Natural killer cell (primary cell): ENCODE results near the gene LPAR3. TPM values are rescaled to one million over a fixed set of nuclear protein-coding genes. Genes with fewer than 3 reads are reported as not detected.

ENCODE experiments used
- ATAC-seq, 3 donors: fragments of 150-1000 bp in 2 of 3; fragments of 200-7000 bp in 1 of 3; cut with Tn5 transposase; 1 replicate in 1 of 3; 2 replicates in 2 of 3; pipeline ENCODE4 v1.10.0; 2021; ENCODE audit warnings: mild to moderate bottlenecking in 2 of 3, moderate library complexity in 2 of 3
- DNase-seq, 2 donors: peaks; one replicate each; pipeline versions ENCODE4 v3.0.0 to v3.0.0-alpha.2; 2013 to 2021; ENCODE audit warnings: mixed read lengths in 1 of 2
- H3K27ac ChIP-seq: one replicate; pipeline ENCODE4 v1.5.1; 2013; ENCODE audit warnings: mild to moderate bottlenecking, low read length
- H3K27me3 ChIP-seq: one replicate; pipeline ENCODE4 v1.6.1; 2013; ENCODE audit warnings: low read length; ENCODE audit not compliant: control insufficient read depth, insufficient read depth
- H3K36me3 ChIP-seq: one replicate; pipeline ENCODE4 v1.6.1; 2013; ENCODE audit warnings: low read length; ENCODE audit not compliant: control insufficient read depth, insufficient read depth
- H3K4me1 ChIP-seq: one replicate; pipeline ENCODE4 v1.6.1; 2013; ENCODE audit warnings: low read length; ENCODE audit not compliant: control insufficient read depth, insufficient read depth
- H3K4me3 ChIP-seq: one replicate; pipeline ENCODE4 v1.5.1; 2013; ENCODE audit warnings: low read length
- H3K9me3 ChIP-seq: one replicate; pipeline ENCODE4 v1.6.1; 2013; ENCODE audit warnings: low read length; ENCODE audit not compliant: control insufficient read depth, insufficient read depth
- H3K27ac Mint-ChIP-seq, 2 donors: one replicate each; pipeline ENCODE4 v1.8.0; 2022; ENCODE audit warnings: mild to moderate bottlenecking in 2 of 2, mixed read lengths in 2 of 2, moderate library complexity in 1 of 2
- H3K27me3 Mint-ChIP-seq, 2 donors: one replicate each; pipeline ENCODE4 v1.8.0; 2022; ENCODE audit warnings: low read depth in 2 of 2, mixed read lengths in 2 of 2
- H3K36me3 Mint-ChIP-seq: one replicate; pipeline ENCODE4 v1.8.0; 2022; ENCODE audit warnings: mixed read lengths
- H3K4me1 Mint-ChIP-seq, 2 donors: one replicate each; pipeline ENCODE4 v1.8.0; 2022; ENCODE audit warnings: mixed read lengths in 2 of 2
- H3K4me3 Mint-ChIP-seq: one replicate; pipeline ENCODE4 v1.8.0; 2022; ENCODE audit warnings: mild to moderate bottlenecking, moderate library complexity, mixed read lengths
- H3K9me3 Mint-ChIP-seq, 2 donors: one replicate each; pipeline ENCODE4 v1.8.0; 2022; ENCODE audit warnings: mixed read lengths in 2 of 2
- CTCF ChIP-seq: fragments of 200-600 bp; IDR thresholded peaks from one replicate; pipeline ENCODE4 v1.8.0; 2022; ENCODE audit warnings: antibody characterized with exemption
- WGBS: methylation state at CpG from one replicate; pipeline ENCODE4 v1.1.7; 2013; ENCODE audit warnings: missing lambda C conversion rate; ENCODE audit not compliant: insufficient coverage; 5-methylcytosine and 5-hydroxymethylcytosine counted together
- intact Hi-C: fragments of 100-400 bp; cut with micrococcal nuclease; formaldehyde crosslinking; loops from one replicate; pipeline ENCODE4 v1.14.2; 2022
- total RNA-seq, 4 donors: library from RNA; stranded (reverse); fragments of 120-200 nt in 1 of 4; gene quantifications; one replicate each; pipeline versions ENCODE4 v1.2.3 to v1.2.4, GENCODE V29; 2013 to 2022

The LPAR3 gene
- total RNA-seq, 3 donors from 2014 or later (not counting 1 experiment from before 2014, with no cell fraction given) = 0.48 to 0.64 TPM; not detected in 1

- Mint-ChIP-seq H3K4me3 (no peak overlapping the region), H3K4me1 (peaks cover 0 to 4% of the 10 kb centered on the region in 2 donors), H3K36me3 (no peaks in the 10 kb centered on the region), H3K27ac (no peak overlapping the region), H3K9me3 (no peaks in the 10 kb centered on the region), H3K27me3 (peaks cover 27 to 31% of the 10 kb centered on the region in 2 donors)
- H3K9me3 ChIP-seq = no peaks in the 10 kb centered on the region
- H3K4me1 ChIP-seq = peaks cover 12% of the 10 kb centered on the region
- intact Hi-C loops = no loop called here
- no peak for DNase-seq
- no peak overlapping the region for H3K27ac ChIP-seq
- no peak for TF ChIP-seq CTCF
- no peaks in the 10 kb centered on the region for H3K36me3 ChIP-seq
- no peak overlapping the region for H3K4me3 ChIP-seq
- ATAC-seq = no peak
- peaks cover 12% of the 10 kb centered on the region for H3K27me3 ChIP-seq
These were observed 4.3 kb downstream of the LPAR3 start for GRCh38 chr1:84888753-84889152.

GRCh38 chr1:84887261-84887934 is 5.6 kb downstream of the LPAR3 start:
- peaks cover 23% of the 10 kb centered on the region in 2 donors for H3K27me3 Mint-ChIP-seq
- no peak overlapping the region for H3K27ac Mint-ChIP-seq
- 97% methylated on average over 3 of the region's 4 CpGs for WGBS
- ATAC-seq (no peak), DNase-seq (no peak)
- no peak overlapping the region for H3K4me3 Mint-ChIP-seq
- Histone ChIP-seq H3K4me1 (peaks cover 2% of the 10 kb centered on the region), H3K27ac (no peak overlapping the region), H3K36me3 (no peaks in the 10 kb centered on the region), H3K4me3 (no peak overlapping the region), H3K9me3 (no peaks in the 10 kb centered on the region), H3K27me3 (peaks cover 2% of the 10 kb centered on the region)
- TF ChIP-seq CTCF = no peak
- no peaks in the 10 kb centered on the region for H3K36me3 Mint-ChIP-seq
- intact Hi-C loops = no loop called here
- H3K4me1 Mint-ChIP-seq = peaks cover 0 to 4% of the 10 kb centered on the region in 2 donors
- H3K9me3 Mint-ChIP-seq = no peaks in the 10 kb centered on the region

GRCh38 chr1:84885469-84885868 is 7.5 kb downstream of the LPAR3 start:
- H3K27ac ChIP-seq = no peak overlapping the region
- H3K4me1 Mint-ChIP-seq = peaks cover 0 to 4% of the 10 kb centered on the region in 2 donors
- peaks cover 8 to 14% of the 10 kb centered on the region in 2 donors for H3K27me3 Mint-ChIP-seq
- H3K4me3 Mint-ChIP-seq = no peak overlapping the region
- H3K36me3 Mint-ChIP-seq = no peaks in the 10 kb centered on the region
- intact Hi-C loops = no loop called here
- 73% methylated on average over 2 of the region's 2 CpGs for WGBS
- H3K4me3 ChIP-seq = no peak overlapping the region
- H3K9me3 ChIP-seq = no peaks in the 10 kb centered on the region
- DNase-seq (no peak), ATAC-seq (no peak)
- no peak for TF ChIP-seq CTCF
- H3K4me1 ChIP-seq = no peaks in the 10 kb centered on the region
- no peaks in the 10 kb centered on the region for H3K9me3 Mint-ChIP-seq
- H3K36me3 ChIP-seq = no peaks in the 10 kb centered on the region
- no peak overlapping the region for H3K27ac Mint-ChIP-seq
- no peaks in the 10 kb centered on the region for H3K27me3 ChIP-seq
